DMS153 treated with DMSO at 0.1 percent for 48 hours (cell line): ENCODE measurements around the gene BCORL1.

ENCODE experiments used
- DNase-seq: peaks from one replicate; lab custom pipeline; 2025; ENCODE audit not compliant: unreplicated experiment; lab: John Stamatoyannopoulos, UW

The BCORL1 gene

GRCh38 chrX:130013661-130014060, 31.2 kb downstream of the BCORL1 start:
- no peak for DNase-seq

GRCh38 chrX:130014356-130014755, 31.9 kb downstream of the BCORL1 start:
- no peak for DNase-seq

DNA sequence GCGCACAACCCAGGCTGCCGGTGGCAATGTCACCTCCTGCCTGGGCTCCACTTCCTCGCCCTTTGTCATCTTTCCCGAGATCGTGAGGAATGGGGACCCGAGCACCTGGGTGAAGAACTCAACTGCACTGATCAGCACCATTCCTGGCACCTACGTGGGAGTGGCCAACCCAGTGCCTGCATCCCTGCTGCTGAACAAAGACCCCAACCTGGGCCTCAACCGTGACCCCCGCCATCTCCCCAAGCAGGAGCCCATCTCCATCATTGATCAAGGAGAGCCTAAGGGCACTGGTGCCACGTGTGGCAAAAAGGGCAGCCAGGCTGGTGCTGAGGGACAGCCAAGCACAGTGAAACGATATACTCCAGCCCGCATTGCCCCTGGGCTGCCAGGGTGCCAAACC, 32.3 kb downstream of the BCORL1 start:
- no peak for DNase-seq

DNA sequence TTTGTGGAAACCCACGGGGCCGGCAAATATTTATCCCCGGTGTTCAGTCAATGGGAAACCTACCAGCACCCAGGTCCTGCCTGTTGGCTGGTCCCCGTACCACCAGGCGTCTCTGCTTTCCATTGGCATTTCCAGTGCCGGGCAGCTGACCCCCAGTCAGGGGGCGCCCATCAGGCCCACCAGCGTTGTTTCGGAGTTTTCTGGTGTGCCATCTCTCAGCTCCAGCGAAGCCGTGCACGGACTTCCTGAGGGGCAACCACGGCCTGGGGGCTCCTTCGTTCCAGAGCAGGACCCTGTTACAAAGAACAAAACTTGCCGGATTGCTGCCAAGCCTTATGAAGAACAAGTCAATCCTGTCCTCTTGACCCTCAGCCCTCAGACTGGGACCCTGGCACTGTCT, 32.7 kb downstream of the BCORL1 start:
- no peak for DNase-seq

- DNase-seq = no peak
These were observed 35.7 kb downstream of the BCORL1 start for GRCh38 chrX:130018143-130018542.

- no peak for DNase-seq
These were observed 38.4 kb downstream of the BCORL1 start for GRCh38 chrX:130020661-130021324.

GRCh38 chrX:130024127-130024526, 41.7 kb downstream of the BCORL1 start:
- peak; percentile 1 for DNase-seq

GRCh38 chrX:130025256-130025655, 42.8 kb downstream of the BCORL1 start:
- DNase-seq = no peak

DNA sequence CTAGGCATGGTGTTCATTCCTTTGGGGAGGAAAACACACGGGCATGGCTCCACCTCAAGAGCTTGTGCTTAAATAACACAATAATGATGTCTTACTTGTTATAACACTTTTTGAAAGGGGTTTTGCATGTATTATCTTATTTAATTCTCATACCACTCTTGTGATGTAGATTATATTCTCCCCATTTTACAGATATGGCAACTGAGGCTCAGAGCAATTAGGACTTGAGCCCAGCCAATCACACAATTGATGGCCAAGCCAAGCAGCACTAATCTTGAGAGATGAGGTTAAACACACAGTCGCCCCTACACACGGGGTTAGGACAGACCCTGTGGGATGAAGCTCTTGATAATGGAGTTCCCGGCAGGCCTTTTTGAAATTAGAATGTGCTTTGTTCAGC, 45.1 kb downstream of the BCORL1 start:
- DNase-seq = no peak

DNA sequence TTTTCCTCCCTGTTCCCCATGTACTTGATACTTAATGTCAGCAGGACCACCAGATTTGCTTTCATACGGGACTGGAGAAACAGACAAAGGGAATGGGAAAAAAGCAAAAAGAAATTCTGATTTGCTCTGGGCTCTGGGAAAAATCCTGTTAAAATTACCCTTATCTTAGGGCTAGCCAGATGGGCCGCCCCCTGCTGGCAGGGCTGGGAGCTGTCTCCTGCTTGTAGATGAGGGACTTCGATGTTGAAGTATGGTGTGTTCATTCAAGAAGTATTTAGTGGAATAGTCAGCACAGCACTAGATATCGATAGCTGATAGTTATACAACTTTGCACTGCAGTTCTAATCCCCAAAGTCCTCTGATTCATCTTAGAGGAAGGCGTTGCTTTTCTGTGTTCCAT, 45.8 kb downstream of the BCORL1 start:
- DNase-seq = peak; percentile 4

- DNase-seq = no peak
These were observed 48.4 kb downstream of the BCORL1 start for GRCh38 chrX:130030826-130031225.

DNA sequence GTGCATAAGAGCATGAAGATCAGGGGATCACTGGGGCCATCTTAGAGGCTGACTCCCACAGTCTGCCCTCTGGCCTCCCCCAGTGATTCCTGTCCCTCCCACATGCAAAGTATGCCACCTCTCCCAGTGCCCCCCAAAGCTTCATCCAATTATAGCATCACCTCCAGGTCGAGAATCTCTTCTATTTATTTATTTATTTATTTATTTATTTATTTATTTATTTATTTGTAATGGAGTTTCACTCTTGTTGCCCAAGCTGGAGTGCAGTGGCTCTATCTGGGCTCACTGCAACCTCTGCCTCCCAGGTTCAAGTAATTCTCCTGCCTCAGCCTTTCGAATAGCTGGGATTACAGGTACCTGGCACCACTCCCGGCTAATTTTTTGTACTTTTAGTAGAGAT, 50.1 kb downstream of the BCORL1 start:
- DNase-seq = no peak

DNA sequence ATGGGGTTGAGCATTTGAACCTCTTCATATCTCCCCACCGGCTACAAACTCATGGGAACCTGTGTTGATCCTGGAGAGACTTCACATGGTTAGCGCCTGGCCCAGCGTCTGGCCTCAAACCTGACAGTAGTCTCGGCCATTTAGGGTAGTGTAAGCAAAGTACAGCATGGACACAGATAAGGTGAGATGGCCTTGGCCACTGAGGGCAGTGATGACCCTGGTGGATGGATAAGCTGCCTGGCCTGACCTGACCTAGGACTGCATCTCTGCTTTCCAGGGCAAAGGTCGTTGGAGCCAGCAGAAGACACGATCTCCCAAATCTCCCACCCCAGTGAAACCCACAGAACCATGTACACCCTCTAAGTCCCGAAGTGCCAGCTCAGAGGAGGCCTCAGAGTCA, 51.7 kb downstream of the BCORL1 start:
- no peak for DNase-seq

DNA sequence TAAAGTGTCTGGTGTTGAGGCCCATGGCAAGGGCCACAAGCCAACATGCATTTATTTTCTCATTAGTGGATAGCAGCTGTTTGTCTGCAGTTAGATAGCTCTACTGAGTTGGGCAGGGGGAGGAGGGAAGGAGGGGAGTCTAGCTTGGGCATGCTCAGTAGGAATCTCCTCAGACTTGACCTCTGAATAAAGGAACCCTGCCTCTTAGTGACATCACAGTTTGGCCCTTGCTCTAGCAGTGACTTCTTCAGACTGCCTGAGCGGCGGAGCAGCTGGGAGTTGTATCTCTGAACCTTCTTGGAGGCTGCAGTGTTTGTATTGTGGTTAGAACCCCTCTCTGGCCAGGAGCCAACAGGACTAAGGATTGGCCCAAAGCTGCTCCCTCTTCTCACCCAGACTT, 57.4 kb downstream of the BCORL1 start:
- DNase-seq = no peak

DNA sequence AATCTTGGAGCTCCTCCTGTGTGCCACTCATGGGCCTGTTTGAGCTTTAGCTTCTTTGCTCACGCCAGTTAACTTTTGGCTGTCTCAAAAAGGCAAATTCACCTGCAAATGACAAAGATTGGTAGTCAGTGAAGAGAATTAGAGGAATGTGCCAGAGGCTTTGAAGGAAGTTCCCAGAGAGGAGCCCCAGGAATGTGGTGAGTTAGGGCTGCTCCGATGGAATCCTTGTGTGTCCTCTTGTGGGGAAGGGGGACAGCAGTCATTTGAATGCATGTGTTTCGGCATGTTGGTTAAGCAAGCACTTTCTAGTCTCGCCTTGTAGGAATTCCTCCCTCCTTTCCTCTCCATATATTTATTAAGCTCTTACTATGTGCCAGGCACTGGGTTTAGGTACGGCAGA, 65.0 kb downstream of the BCORL1 start:
- DNase-seq = no peak

DNA sequence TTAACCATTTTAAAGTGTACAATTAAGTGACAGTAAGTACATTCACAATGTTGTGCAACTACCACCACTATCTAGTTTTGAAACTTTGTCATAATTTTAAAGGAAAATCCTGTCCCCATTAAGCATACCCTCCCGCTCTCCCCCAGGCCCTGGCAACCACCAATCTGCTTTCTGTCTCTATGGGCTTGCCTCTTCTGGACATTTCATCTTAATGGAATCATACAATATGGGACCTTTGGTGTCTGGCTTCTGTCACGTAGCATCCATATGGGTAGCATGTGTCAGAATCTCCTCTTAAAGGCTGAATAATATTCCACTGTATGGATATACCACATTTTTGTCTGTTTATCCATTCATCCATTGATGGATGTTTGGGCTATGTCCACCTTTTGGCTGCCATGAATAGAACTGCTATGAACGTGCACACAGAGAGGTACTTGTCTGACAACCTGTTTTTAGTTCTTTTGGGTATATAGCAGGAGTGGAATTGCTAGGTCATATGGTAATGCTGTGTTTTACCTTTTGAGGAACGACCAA, 66.3 kb downstream of the BCORL1 start:
- no peak for DNase-seq

- no peak for DNase-seq
These were observed 67.4 kb downstream of the BCORL1 start for GRCh38 chrX:130049821-130050220.

GRCh38 chrX:130051176-130051845, 68.9 kb downstream of the BCORL1 start:
- no peak for DNase-seq

- no peak for DNase-seq
These were observed 70.8 kb downstream of the BCORL1 start for GRCh38 chrX:130053236-130053635.

GRCh38 chrX:130055103-130055502, 72.7 kb downstream of the BCORL1 start:
- no peak for DNase-seq

DNA sequence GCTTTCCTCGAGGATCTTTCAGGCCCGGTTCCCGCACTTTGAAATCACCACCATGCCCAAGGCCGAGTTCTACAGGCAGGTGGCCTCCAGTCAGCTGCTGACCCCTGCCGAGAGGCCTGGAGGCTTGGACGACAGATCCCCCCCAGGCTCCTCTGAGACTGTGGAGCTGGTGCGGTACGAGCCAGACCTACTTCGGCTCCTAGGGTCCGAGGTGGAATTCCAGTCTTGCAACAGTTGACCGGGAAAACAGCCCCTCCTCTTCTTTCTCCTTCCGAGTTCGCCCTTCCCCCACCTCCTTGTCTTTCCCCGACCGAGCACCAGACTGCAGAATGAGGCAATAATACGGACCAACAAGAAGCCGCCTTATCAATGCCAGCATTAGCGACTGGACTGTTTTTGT, 73.5 kb downstream of the BCORL1 start:
- no peak for DNase-seq

GRCh38 chrX:130057209-130057608, 74.8 kb downstream of the BCORL1 start:
- no peak for DNase-seq

DNA sequence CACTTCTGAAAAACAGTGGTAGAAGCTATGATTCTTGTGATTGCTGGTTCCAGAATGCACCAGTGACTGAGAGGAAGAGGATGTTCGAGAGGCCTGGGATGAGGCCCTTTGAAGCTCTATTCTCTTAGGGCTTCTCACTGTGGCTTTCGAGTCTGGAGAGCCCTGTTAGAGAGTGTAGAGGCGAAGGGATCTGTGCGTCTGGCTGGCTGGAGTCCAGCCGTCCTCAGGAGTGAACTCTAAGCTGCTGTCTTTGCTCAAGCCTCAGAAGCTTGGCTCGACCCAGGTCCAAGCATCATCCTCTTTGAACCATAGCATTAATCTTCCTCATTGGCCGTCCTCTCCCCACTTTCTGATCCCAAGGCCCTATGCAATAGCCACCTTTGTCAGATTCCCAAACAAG, 76.2 kb downstream of the BCORL1 start:
- no peak for DNase-seq
